ENCODE measurements around the gene LAMA2.
"Not testable (repeated sequence)": the region's sequence is repeated elsewhere in the genome, so short reads cannot be mapped to it uniquely, and the experiment has no call there.

LAMA2 gene

GRCh38 chr6:129134535-129134934, 251.6 kb downstream of the LAMA2 start:
- no peak for DNase-seq

GRCh38 chr6:129135451-129135850, 252.5 kb downstream of the LAMA2 start:
- DNase-seq: no peak

GRCh38 chr6:129136751-129137150, 253.8 kb downstream of the LAMA2 start:
- no peak for DNase-seq

GRCh38 chr6:129138739-129139405, 255.9 kb downstream of the LAMA2 start:
- DNase-seq: no peak

DNA sequence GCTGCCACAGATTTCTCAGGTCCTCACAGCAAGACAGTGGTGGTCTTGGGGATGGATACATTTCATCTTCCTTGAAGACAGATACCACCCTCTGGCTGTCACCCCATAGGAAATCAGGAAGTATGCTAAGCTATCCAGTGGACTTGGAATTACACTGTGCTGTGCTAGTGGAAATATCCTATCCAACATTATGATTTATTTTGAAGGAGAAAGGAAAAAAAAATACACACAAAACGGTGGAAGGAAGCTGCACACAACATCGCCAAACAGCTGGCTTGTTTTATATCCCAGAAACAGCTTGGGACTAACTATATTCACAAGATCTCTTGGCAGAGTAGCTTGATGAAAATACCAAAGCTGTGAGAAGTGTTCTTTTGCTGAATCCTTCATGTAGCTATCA, 257.6 kb downstream of the LAMA2 start:
- DNase-seq: peak; percentile 9

- DNase-seq: peak; percentile 49
Observed at GRCh38 chr6:129141499-129141898, 258.6 kb downstream of the LAMA2 start.

DNA sequence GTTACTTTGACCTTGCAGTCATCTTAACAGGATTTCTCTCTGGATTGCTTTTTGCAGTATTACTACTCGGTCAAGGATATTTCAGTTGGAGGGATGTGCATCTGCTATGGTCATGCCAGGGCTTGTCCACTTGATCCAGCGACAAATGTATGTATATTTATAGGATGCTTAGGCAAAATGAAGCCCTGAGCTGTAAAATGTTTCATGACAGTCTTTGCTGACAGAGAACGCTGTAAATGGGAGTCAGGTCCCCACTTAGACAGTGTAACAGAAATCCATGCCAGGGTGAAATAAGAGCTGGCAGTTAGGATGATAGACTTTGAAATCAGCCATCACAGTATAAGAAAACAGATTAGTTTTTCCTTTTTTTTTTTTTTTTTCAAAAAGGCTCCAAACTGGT, 264.0 kb downstream of the LAMA2 start:
- no peak for DNase-seq

DNA sequence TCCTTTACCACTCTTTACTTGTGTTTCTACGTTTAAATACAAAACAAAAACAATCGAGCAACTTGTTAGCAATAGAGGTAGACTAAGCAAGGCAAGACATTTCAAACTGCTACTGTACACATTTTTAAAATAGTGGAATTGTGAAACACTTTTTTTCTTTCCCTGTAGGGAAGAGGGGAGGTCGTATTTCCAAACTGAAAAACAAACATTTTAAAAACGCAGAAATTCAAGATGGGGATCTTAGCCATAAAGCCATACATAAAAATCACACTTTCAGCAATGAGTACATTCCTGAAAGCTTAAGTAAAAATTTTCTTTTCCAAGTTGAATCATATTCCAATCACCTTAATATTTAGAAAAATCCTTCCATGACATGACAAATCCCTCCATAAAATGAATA, 267.6 kb downstream of the LAMA2 start:
- DNase-seq: no peak

- no peak for DNase-seq
Observed at GRCh38 chr6:129153257-129153656, 270.3 kb downstream of the LAMA2 start.

DNA sequence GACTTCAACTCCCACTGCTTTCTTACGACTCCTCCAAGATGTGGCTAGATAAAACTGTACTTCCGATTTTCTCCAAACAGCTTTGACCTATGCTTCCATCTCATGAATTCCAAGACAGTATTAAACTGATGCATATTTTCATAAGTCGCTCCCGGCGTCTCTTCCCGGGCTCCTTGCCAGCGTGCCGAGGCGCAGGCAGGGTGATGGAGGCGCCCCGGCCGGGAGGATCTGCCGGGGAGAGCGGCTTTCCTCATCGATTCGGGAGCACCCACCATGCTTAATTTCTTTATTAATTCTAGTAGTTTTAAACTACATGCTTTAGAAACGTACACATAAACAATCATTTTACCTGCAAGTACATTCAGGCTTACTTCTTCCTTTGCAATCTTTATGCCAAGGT, 276.3 kb downstream of the LAMA2 start:
- DNase-seq: not testable (repeated sequence)

GRCh38 chr6:129162605-129163004, 279.7 kb downstream of the LAMA2 start:
- no peak for DNase-seq

- DNase-seq: no peak
Observed at GRCh38 chr6:129163551-129163950, 280.6 kb downstream of the LAMA2 start.

GRCh38 chr6:129164032-129164431, 281.1 kb downstream of the LAMA2 start:
- DNase-seq: no peak

DNA sequence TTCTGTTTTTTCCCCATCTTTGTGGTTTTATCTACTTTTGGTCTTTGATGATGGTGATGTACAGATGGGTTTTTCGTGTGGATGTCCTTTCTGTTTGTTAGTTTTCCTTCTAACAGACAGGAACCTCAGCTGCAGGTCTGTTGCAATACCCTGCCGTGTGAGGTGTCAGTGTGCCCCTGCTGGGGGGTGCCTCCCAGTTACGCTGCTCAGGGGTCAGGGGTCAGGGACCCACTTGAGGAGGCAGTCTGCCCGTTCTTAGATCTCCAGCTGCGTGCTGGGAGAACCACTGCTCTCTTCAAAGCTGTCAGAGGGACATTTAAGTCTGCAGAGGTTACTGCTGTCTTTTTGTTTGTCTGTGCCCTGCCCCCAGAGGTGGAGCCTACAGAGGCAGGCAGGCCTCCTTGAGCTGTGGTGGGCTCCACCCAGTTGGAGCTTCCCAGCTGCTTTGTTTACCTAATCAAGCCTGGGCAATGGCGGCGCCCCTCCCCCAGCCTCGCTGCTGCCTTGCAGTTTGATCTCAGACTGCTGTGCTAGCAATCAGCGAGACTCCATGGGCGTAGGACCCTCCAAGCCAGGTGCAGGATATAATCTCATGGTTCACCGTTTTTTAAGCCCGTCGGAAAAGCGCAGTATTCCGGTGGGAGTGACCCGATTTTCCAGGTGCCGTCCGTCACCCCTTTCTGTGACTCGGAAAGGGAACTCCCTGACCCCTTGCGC, 289.5 kb downstream of the LAMA2 start:
- not testable (repeated sequence) for DNase-seq

- DNase-seq: no peak
Observed at GRCh38 chr6:129175066-129175465, 292.1 kb downstream of the LAMA2 start.

- DNase-seq: no peak
Observed at GRCh38 chr6:129177801-129178200, 294.9 kb downstream of the LAMA2 start.

- no peak for DNase-seq
Observed at GRCh38 chr6:129179283-129179682, 296.3 kb downstream of the LAMA2 start.

- DNase-seq: no peak
Observed at GRCh38 chr6:129181001-129181400, 298.1 kb downstream of the LAMA2 start.

GRCh38 chr6:129183187-129183591, 300.3 kb downstream of the LAMA2 start:
- DNase-seq: no peak

DNA sequence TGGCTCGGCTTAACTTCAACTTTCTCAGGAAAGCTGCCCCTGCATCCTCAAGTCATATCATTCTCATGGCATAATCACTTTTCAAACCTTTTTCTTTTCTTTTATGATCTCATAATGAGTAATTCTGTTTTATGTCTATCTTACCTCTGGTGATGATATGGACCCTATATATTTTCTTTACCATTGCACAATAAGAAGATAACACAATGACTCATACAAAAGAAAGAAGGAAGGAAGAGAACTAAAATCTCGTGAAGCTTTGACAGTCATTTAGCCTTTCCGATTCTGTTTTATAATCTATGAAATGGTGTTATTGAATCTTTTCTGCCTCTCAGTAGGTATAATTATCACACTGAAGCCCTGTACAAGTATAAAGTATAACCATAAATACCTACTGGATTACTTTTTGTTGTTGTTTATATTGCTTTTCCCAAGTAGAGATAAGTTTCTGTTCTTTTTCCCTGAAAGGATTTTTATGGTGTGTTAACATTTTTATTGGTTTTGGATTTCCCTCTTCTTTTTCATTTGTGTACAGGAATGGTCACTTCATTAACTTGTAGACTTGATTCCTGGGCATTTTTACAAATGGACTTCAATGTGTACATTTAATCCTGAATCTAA, 300.9 kb downstream of the LAMA2 start:
- peak; percentile 62 for DNase-seq

GRCh38 chr6:129184324-129184723, 301.4 kb downstream of the LAMA2 start:
- DNase-seq: no peak

GRCh38 chr6:129184808-129185366, 301.9 kb downstream of the LAMA2 start:
- peak; percentile 45 for DNase-seq

GRCh38 chr6:129186988-129187387, 304.1 kb downstream of the LAMA2 start:
- peak; percentile 89 for DNase-seq

DNA sequence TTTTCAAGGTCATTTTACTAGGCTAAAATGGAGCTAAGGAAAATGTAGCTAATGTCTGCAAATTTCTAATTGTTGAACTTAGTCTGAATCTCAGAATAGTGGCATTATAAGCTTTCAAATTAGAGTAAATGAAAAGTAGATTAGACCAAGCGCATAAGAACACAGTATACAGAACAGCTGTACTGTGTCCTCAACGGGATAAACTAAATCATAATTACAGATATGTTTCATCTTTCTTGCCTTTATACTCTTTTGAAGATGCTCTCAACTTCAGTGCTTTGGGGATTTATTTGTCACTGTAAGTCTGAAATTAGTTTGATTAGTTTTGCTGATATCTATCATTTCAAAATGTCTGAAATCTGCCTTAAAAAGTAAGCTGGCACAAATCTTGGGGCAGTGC, 305.4 kb downstream of the LAMA2 start:
- DNase-seq: no peak

Data from fibroblast of skin of right biceps (primary cell).